Measurements from ENCODE around the gene NCEH1. TPM values are rescaled to one million over a fixed set of nuclear protein-coding genes. Genes with fewer than 3 reads are reported as not detected.

NCEH1 gene
- total and polyA plus RNA-seq, 2 experiments from 2014 or later: 1.8 to 4.9 TPM

DNA sequence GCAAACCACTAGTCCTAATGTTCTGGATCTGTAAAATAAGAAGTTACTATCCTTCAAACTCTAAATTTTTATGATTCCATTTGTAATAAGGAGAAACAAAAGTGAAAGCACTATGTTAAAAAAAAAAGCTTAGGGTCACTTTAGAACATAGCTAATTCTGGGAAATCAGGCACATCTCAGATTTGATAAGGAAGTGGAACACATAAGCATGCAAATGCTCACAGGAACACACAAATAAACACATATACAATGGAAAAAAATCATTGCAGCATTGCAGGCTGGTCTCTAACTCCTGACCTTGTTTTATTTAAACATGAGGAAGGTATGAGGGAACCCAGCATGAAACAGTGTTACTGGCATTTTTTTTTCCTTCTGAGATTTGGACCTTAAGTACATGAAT is 124.4 kb downstream of the NCEH1 start (continued):
- TF ChIP-seq, protein P1, sequence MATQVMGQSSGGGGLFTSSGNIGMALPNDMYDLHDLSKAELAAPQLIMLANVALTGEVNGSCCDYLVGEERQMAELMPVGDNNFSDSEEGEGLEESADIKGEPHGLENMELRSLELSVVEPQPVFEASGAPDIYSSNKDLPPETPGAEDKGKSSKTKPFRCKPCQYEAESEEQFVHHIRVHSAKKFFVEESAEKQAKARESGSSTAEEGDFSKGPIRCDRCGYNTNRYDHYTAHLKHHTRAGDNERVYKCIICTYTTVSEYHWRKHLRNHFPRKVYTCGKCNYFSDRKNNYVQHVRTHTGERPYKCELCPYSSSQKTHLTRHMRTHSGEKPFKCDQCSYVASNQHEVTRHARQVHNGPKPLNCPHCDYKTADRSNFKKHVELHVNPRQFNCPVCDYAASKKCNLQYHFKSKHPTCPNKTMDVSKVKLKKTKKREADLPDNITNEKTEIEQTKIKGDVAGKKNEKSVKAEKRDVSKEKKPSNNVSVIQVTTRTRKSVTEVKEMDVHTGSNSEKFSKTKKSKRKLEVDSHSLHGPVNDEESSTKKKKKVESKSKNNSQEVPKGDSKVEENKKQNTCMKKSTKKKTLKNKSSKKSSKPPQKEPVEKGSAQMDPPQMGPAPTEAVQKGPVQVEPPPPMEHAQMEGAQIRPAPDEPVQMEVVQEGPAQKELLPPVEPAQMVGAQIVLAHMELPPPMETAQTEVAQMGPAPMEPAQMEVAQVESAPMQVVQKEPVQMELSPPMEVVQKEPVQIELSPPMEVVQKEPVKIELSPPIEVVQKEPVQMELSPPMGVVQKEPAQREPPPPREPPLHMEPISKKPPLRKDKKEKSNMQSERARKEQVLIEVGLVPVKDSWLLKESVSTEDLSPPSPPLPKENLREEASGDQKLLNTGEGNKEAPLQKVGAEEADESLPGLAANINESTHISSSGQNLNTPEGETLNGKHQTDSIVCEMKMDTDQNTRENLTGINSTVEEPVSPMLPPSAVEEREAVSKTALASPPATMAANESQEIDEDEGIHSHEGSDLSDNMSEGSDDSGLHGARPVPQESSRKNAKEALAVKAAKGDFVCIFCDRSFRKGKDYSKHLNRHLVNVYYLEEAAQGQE (IDR thresholded peaks at IDR 0.05; ENCODE audit: unreplicated experiment): no peak
- TF ChIP-seq ZNF114 (CRISPR knock-in tag; IDR thresholded peaks at IDR 0.05) (no peak), NANOG (IDR thresholded peaks at IDR 0.05; ENCODE audit: borderline replicate concordance) (no peak)

GRCh38 chr3:172585954-172586353 is 124.9 kb downstream of the NCEH1 start:
- DNase-seq (ENCODE audit: low spot score): no peak
- no peaks in the 10 kb centered on the region for H3F3A ChIP-seq (replicated peaks; ENCODE audit: low read depth)
- H3K79me2 ChIP-seq (replicated peaks; ENCODE audit: insufficient read depth): no peaks in the 10 kb centered on the region
- H2AFZ ChIP-seq: no peak overlapping the region
- H3K9me2 ChIP-seq (ENCODE audit: insufficient read depth): no peaks in the 10 kb centered on the region
- H3K4me2 ChIP-seq: no peak overlapping the region
- Mint-ChIP-seq H3K36me3 (ENCODE audit: low read depth) (no peaks in the 10 kb centered on the region), H3K27ac (no peak overlapping the region), H3K27me3 (ENCODE audit: insufficient read depth, low read depth, poor library complexity) (no peaks in the 10 kb centered on the region), H3K9me3 (no peaks in the 10 kb centered on the region), H3K4me3 (no peak overlapping the region), H3K4me1 (no peaks in the 10 kb centered on the region)
- H3K27me3 ChIP-seq (ENCODE audit: insufficient read depth): no peaks in the 10 kb centered on the region
- no peak overlapping the region for H3K4me3 ChIP-seq
- ATAC-seq: no peak
- H4K20me1 ChIP-seq (replicated peaks; ENCODE audit: insufficient read depth): no peaks in the 10 kb centered on the region
- no peak overlapping the region for H3K27ac ChIP-seq (ENCODE audit: low read depth)
- H3K36me3 ChIP-seq (ENCODE audit: insufficient read depth): no peaks in the 10 kb centered on the region
- H3K4me1 ChIP-seq (ENCODE audit: insufficient read depth): no peaks in the 10 kb centered on the region
- TF ChIP-seq NANOG (IDR thresholded peaks at IDR 0.05; ENCODE audit: borderline replicate concordance) (no peak), ZNF114 (CRISPR knock-in tag; IDR thresholded peaks at IDR 0.05) (no peak), CTCF (conservative IDR thresholded peaks at IDR 0.05; ENCODE audit: low read depth in 2 of 2) (no peak), ZNF462 (CRISPR knock-in tag; IDR thresholded peaks at IDR 0.05) (no peak), ETS1 (IDR thresholded peaks at IDR 0.05) (no peak), POLR2AphosphoS5 (IDR thresholded peaks at IDR 0.05; ENCODE audit: low read depth) (no peak), EZH2phosphoT487 (IDR thresholded peaks at IDR 0.05; ENCODE audit: unreplicated experiment) (no peak), ZNF331 (CRISPR knock-in tag; IDR thresholded peaks at IDR 0.05; ENCODE audit: low read depth) (no peak), STAT1 (IDR thresholded peaks at IDR 0.05; ENCODE audit: unreplicated experiment) (no peak)
